HepG2 (cell line): Measurements from ENCODE around the gene FXYD4. TPM values are rescaled to one million over a fixed set of nuclear protein-coding genes. Genes with fewer than 3 reads are reported as not detected.

Source experiments
- ATAC-seq: fragments of 200-7000 bp; cut with Tn5 transposase; 3 replicates; pipeline ENCODE4 v1.9.1; 2020; ENCODE audit warnings: mild to moderate bottlenecking, moderate library complexity
- BruUV-seq: library from RNA; stranded (reverse); fragments of 400-500 nt; replicated peaks from 2 replicates; lab custom pipeline; 2021; lab: Mats Ljungman, UMichigan
- CTCF ChIA-PET: fragments of 300-600 bp; formaldehyde crosslinking; extraction: SDS; loops from one replicate; lab custom pipeline; 2021; ENCODE audit warnings: low total read pairs, inconsistent platforms, low intra/inter-chr PET ratio; lab: Yijun Ruan, JAX
- POLR2A ChIA-PET: fragments of 350-600 bp; sonication (Branson Sonifier 250); formaldehyde crosslinking; loops from one replicate; lab custom pipeline; 2020; ENCODE audit warnings: antibody characterized with exemption, inconsistent platforms; lab: Yijun Ruan, JAX
- DNase-seq: peaks from one replicate; pipeline ENCODE4 v3.0.0-alpha.2; 2015; ENCODE audit warnings: low spot score
- FAIRE-seq: peaks from 3 replicates; lab custom pipeline; 2011; peaks lifted over from hg19 to GRCh38; lab: Jason Lieb, UNC
- H2AFZ ChIP-seq: one replicate; pipeline ENCODE4 v1.6.1; 2011; ENCODE audit warnings: low read length, inconsistent platforms
- H3K27ac ChIP-seq: fragments of 300-600 bp; 3 replicates; pipeline ENCODE4 v1.8.0; 2011; ENCODE audit warnings: mixed run types, mild to moderate bottlenecking, mixed read lengths, low read length, inconsistent platforms; ENCODE audit not compliant: insufficient read depth; ENCODE audit errors: extremely low read length
- H3K27me3 ChIP-seq, 2 experiments: fragments of 200-600 bp in 1 of 2; 2 replicates in 1 of 2; 3 replicates in 1 of 2; pipeline versions ENCODE4 v1.6.0 to v1.8.0; 2011; ENCODE audit warnings: low read length in 2 of 2, mild to moderate bottlenecking in 2 of 2, moderate library complexity in 2 of 2, inconsistent platforms in 1 of 2; ENCODE audit not compliant: insufficient read depth in 2 of 2, control insufficient read depth in 1 of 2
- H3K36me3 ChIP-seq, 2 experiments: fragments of 200-600 bp in 1 of 2; replicated peaks in 1 of 2; 2 replicates in 1 of 2; 3 replicates in 1 of 2; pipeline versions ENCODE4 v1.5.1 to v1.8.0; 2011; ENCODE audit warnings: low read length in 2 of 2, inconsistent platforms in 1 of 2; ENCODE audit not compliant: insufficient read depth in 2 of 2, control insufficient read depth in 1 of 2
- H3K4me1 ChIP-seq: 2 replicates; pipeline ENCODE4 v1.5.1; 2012; ENCODE audit warnings: low read length, inconsistent platforms; ENCODE audit not compliant: insufficient read depth
- H3K4me2 ChIP-seq: 2 replicates; pipeline ENCODE4 v1.6.0; 2011; ENCODE audit warnings: low read depth, low read length, inconsistent platforms
- H3K4me3 ChIP-seq, 3 experiments: fragments of 200-600 bp in 1 of 3; sonication (generic), shearing (Covaris generic) in 1 of 3; replicated peaks in 1 of 3; 2 replicates each; pipeline ENCODE4 v1.5.1; 2011 to 2016; ENCODE audit warnings: low read length in 3 of 3, inconsistent platforms in 2 of 3, low read depth in 2 of 3, mild to moderate bottlenecking in 2 of 3, control low read depth in 1 of 3, mixed read lengths in 1 of 3; ENCODE audit not compliant: insufficient read depth in 1 of 3
- H3K79me2 ChIP-seq: one replicate; pipeline ENCODE4 v1.6.1; 2011; ENCODE audit warnings: low read length, inconsistent platforms; ENCODE audit not compliant: insufficient read depth
- H3K9ac ChIP-seq: 2 replicates; pipeline ENCODE4 v1.6.0; 2011; ENCODE audit warnings: mild to moderate bottlenecking, low read depth, low read length, inconsistent platforms; ENCODE audit not compliant: insufficient read depth
- H3K9me3 ChIP-seq: 2 replicates; pipeline ENCODE4 v1.5.1; 2012; ENCODE audit warnings: mild to moderate bottlenecking, low read length
- H4K20me1 ChIP-seq: 2 replicates; pipeline ENCODE4 v1.6.0; 2011; ENCODE audit warnings: inconsistent platforms, mild to moderate bottlenecking, low read length, moderate library complexity; ENCODE audit not compliant: insufficient read depth
- AKAP8 ChIP-seq: sonication (generic); formaldehyde crosslinking; IDR thresholded peaks from 2 replicates; pipeline ENCODE4 v1.5.1; 2020; ENCODE audit warnings: mild to moderate bottlenecking, missing genetic modification reagents
- FLYWCH1 ChIP-seq: sonication (generic); formaldehyde crosslinking; IDR thresholded peaks from 2 replicates; pipeline ENCODE4 v1.8.1; 2023; ENCODE audit warnings: mild to moderate bottlenecking, missing genetic modification reagents
- GMEB2 ChIP-seq: IDR thresholded peaks from 2 replicates; pipeline ENCODE4 v1.6.1; 2016; ENCODE audit warnings: missing biosample characterization, missing genetic modification reagents, low read depth
- KDM1A ChIP-seq: IDR thresholded peaks from 2 replicates; pipeline ENCODE4 v1.6.1; 2016; ENCODE audit warnings: missing compliant biosample characterization
- ONECUT2 ChIP-seq: sonication (generic); formaldehyde crosslinking; IDR thresholded peaks from 2 replicates; pipeline ENCODE4 v1.4.0; 2020; ENCODE audit warnings: missing genetic modification reagents
- PTBP1 ChIP-seq: fragments of 200-400 bp; formaldehyde crosslinking; IDR thresholded peaks from 2 replicates; pipeline ENCODE4 v1.6.1; 2018; ENCODE audit warnings: low read length, low read depth; ENCODE audit not compliant: poor library complexity, severe bottlenecking
- SOX13 ChIP-seq, 3 experiments: fragments of 450-650 bp in 1 of 3; sonication (generic) in 1 of 3; formaldehyde crosslinking in 1 of 3; IDR thresholded peaks in 2 of 3; conservative IDR thresholded peaks in 1 of 3; 2 replicates each; pipeline versions ENCODE4 v1.5.0 to v1.6.1; 2016 to 2020; ENCODE audit warnings: antibody characterized with exemption in 1 of 3, mild to moderate bottlenecking in 1 of 3, missing compliant biosample characterization in 1 of 3, missing genetic modification reagents in 1 of 3, moderate library complexity in 1 of 3
- TCF7 ChIP-seq: sonication (generic); IDR thresholded peaks from 2 replicates; pipeline ENCODE4 v1.6.1; 2016; ENCODE audit warnings: antibody characterized with exemption, low read depth
- ZFP36 ChIP-seq: fragments of 150-350 bp; IDR thresholded peaks from 2 replicates; pipeline ENCODE4 v1.6.1; 2018; ENCODE audit warnings: borderline replicate concordance, low read length, low read depth; ENCODE audit not compliant: partially characterized antibody
- ZNF761 ChIP-seq: sonication (generic); formaldehyde crosslinking; conservative IDR thresholded peaks from 2 replicates; pipeline ENCODE4 v1.4.0; 2020; ENCODE audit warnings: mild to moderate bottlenecking, missing genetic modification reagents
- ZNF770 ChIP-seq: sonication (generic); formaldehyde crosslinking; IDR thresholded peaks from 2 replicates; pipeline ENCODE4 v1.5.0; 2020; ENCODE audit warnings: mild to moderate bottlenecking, missing genetic modification reagents
- ZNF800 ChIP-seq: sonication (generic); formaldehyde crosslinking; IDR thresholded peaks from 2 replicates; pipeline ENCODE4 v1.4.0; 2020; ENCODE audit warnings: missing genetic modification reagents
- WGBS: methylation state at CpG from one replicate; pipeline ENCODE4 v1.1.6; 2017; ENCODE audit warnings: low lambda C conversion rate; 5-methylcytosine and 5-hydroxymethylcytosine counted together
- in situ Hi-C: cut with HindIII; loops from 2 replicates; pipeline ENCODE4 v1.10.0; 2017; ENCODE audit warnings: low pct_unique_long_range_greater_than_20kb; ENCODE audit not compliant: extremely low pct_ligation_motif_present
- intact Hi-C: fragments of 100-400 bp; cut with micrococcal nuclease; formaldehyde crosslinking; loops from one replicate; pipeline ENCODE4 v1.10.0; 2022; ENCODE audit not compliant: unreplicated experiment
- polyA plus RNA-seq, 8 experiments: library from polyadenylated mRNA; depleted of rRNA in 3 of 8; stranded (reverse) in 7 of 8; unstranded in 1 of 8; fragments of >200 nt; fragmentation: Illumina TruSeq in 4 of 8; extraction: Trizol in 4 of 8; gene quantifications; 2 replicates each; pipeline versions ENCODE4 v1.2.1 to v1.2.3, GENCODE V29; 2011 to 2016; ENCODE audit warnings: low read depth in 4 of 8, missing spikeins in 1 of 8, mixed read lengths in 1 of 8; ENCODE audit not compliant: insufficient read depth in 1 of 8
- total RNA-seq, 5 experiments: library from RNA; depleted of rRNA; stranded (reverse); fragments of >200 nt; fragmentation: Illumina TruSeq; extraction: Trizol; gene quantifications; 2 replicates each; pipeline ENCODE4 v1.2.3, GENCODE V29; 2016; ENCODE audit warnings: low read depth in 1 of 5

Gene FXYD4
- total and polyA plus RNA-seq, 2 of the 13 experiments (the other 11 are each of a cell fraction or from before 2014, with no cell fraction given) = not detected

- intact Hi-C loops (no loop called here), in situ Hi-C loops (no loop called here)
- Histone ChIP-seq H2AFZ (no peak overlapping the region), H3K4me3 (no peak overlapping the region), H3K9ac (no peak overlapping the region), H3K79me2 (no peaks in the 10 kb centered on the region), H4K20me1 (no peaks in the 10 kb centered on the region), H3K36me3 (no peaks in the 10 kb centered on the region), H3K4me2 (no peak overlapping the region), H3K27me3 (peaks cover 0 to 8% of the 10 kb centered on the region in 2 experiments; a peak in 1 of 5 replicates), H3K27ac (no peak overlapping the region), H3K9me3 (no peaks in the 10 kb centered on the region), H3K4me1 (peaks cover 15% of the 10 kb centered on the region)
- CTCF ChIA-PET = no interaction called here
- TF ChIP-seq ZNF770 (no peak), ONECUT2 (CRISPR knock-in tag) (no peak), SOX13 (IDR thresholded peaks at IDR 0.05) (no peak), SOX13 (CRISPR knock-in tag; conservative IDR thresholded peaks at IDR 0.05 in 1 of 2, IDR thresholded peaks at IDR 0.05 in 1 of 2) (peak in 1 of 2 experiments; percentile 54; a peak in 2 of 4 replicates)
- BruUV-seq = no TSS peak
- ATAC-seq (no peak), FAIRE-seq (no peak), DNase-seq (no peak)
- POLR2A ChIA-PET = no interaction called here
- 100% methylated on average over 1 of the region's 1 CpG for WGBS
Observed at GRCh38 chr10:43372765-43373361, 1.4 kb downstream of the FXYD4 start.

GRCh38 chr10:43373461-43373860, 2.0 kb downstream of the FXYD4 start:
- Histone ChIP-seq H3K4me3 (no peak overlapping the region), H3K4me2 (no peak overlapping the region), H3K27ac (no peak overlapping the region), H3K9ac (no peak overlapping the region), H3K27me3 (peaks cover 0 to 8% of the 10 kb centered on the region in 2 experiments; a peak in 1 of 5 replicates), H2AFZ (no peak overlapping the region), H3K79me2 (no peaks in the 10 kb centered on the region), H3K4me1 (peaks cover 21% of the 10 kb centered on the region), H3K9me3 (no peaks in the 10 kb centered on the region), H4K20me1 (no peaks in the 10 kb centered on the region), H3K36me3 (no peaks in the 10 kb centered on the region)
- no peak for FAIRE-seq
- ATAC-seq = no peak
- CTCF ChIA-PET = no interaction called here
- BruUV-seq = no TSS peak
- in situ Hi-C loops (no loop called here), intact Hi-C loops (no loop called here)
- DNase-seq = no peak
- POLR2A ChIA-PET = no interaction called here
- 13% methylated on average over 5 of the region's 5 CpGs for WGBS
- TF ChIP-seq GMEB2 (CRISPR knock-in tag) (no peak), ZNF761 (CRISPR knock-in tag) (no peak), TCF7 (no peak), FLYWCH1 (no peak), AKAP8 (CRISPR knock-in tag) (no peak), KDM1A (no peak), ZFP36 (no peak), PTBP1 (no peak), ZNF800 (CRISPR knock-in tag) (no peak)
